ENCODE results near the gene GLYATL3. TPM values are rescaled to one million over a fixed set of nuclear protein-coding genes. Genes with fewer than 3 reads are reported as not detected.
"Not testable (repeated sequence)": the region's sequence is repeated elsewhere in the genome, so short reads cannot be mapped to it uniquely, and the experiment has no call there.

Gene GLYATL3
- total and polyA plus RNA-seq, 8 donors = not detected

DNA sequence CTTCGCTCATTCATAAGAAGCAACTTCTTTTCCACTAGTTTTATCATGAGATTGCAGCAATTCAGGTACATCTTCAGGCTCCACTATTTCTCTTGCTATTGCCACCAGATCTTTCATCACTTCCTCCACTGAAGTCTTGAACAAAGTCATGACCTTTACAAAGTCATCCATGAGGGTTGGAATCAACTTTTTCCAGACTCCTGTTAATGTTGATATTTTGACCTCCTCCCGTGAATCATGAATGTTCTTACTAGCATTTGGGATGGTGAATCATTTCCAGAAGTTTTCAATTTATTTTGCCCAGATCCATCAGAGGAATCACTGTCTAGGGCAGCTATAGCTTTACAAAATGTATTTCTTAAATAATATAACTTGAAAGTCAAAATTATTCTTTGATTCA lies 35.0 kb upstream of the GLYATL3 start:
- DNase-seq = no peak
- no peak overlapping the region for H3K4me3 ChIP-seq
- H3K36me3 ChIP-seq = no peaks in the 10 kb centered on the region
- WGBS, 5 donors = 93 to 98% (median 96%) methylated on average over 2 of the region's 2 CpGs
- TF ChIP-seq POLR2A (IDR thresholded peaks at IDR 0.05) = no peak
- TF ChIP-seq, protein P1, sequence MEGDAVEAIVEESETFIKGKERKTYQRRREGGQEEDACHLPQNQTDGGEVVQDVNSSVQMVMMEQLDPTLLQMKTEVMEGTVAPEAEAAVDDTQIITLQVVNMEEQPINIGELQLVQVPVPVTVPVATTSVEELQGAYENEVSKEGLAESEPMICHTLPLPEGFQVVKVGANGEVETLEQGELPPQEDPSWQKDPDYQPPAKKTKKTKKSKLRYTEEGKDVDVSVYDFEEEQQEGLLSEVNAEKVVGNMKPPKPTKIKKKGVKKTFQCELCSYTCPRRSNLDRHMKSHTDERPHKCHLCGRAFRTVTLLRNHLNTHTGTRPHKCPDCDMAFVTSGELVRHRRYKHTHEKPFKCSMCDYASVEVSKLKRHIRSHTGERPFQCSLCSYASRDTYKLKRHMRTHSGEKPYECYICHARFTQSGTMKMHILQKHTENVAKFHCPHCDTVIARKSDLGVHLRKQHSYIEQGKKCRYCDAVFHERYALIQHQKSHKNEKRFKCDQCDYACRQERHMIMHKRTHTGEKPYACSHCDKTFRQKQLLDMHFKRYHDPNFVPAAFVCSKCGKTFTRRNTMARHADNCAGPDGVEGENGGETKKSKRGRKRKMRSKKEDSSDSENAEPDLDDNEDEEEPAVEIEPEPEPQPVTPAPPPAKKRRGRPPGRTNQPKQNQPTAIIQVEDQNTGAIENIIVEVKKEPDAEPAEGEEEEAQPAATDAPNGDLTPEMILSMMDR (IDR thresholded peaks at IDR 0.05) = no peak
- TF ChIP-seq EP300 (IDR thresholded peaks at IDR 0.05) = no peak
- TF ChIP-seq POLR2AphosphoS5 (IDR thresholded peaks at IDR 0.05) = no peak
- no peaks in the 10 kb centered on the region for H3K9me3 ChIP-seq
- H3K4me1 ChIP-seq = peaks cover 12 to 49% (median 30%) of the 10 kb centered on the region in 4 donors
- H3K27ac ChIP-seq = no peak overlapping the region
- no peaks in the 10 kb centered on the region for H3K27me3 ChIP-seq
- intact Hi-C loops (cut with DNase I; ENCODE audit: low total_unique reads) = no loop called here

DNA sequence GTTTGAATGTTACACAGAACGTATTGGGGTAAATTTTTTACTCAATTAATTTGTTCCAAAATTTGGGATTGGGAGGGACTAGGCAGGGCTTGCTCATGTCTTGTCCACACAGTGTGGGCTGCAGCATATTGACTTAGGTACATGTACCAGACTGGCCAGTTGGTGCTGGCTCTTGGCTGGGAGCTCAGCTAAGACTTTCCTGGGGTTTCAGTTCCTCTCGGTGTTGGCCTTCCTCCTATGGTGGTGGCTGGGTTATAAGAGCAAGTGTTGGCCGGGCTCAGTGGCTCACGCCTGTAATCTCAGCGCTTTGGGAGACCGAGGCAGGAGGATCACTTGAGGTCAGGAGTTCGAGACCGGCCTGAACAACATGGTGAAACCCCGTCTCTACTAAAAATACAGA lies 31.7 kb upstream of the GLYATL3 start:
- 90 to 97% (median 96%) methylated on average over 9 of the region's 9 CpGs for WGBS, 5 donors
- Histone ChIP-seq H3K27me3 (no peaks in the 10 kb centered on the region), H3K4me1 (peaks cover 0 to 21% (median 12%) of the 10 kb centered on the region in 4 donors), H3K36me3 (peaks cover 0 to 19% (median 8%) of the 10 kb centered on the region in 4 donors), H3K9me3 (no peaks in the 10 kb centered on the region), H3K4me3 (no peak overlapping the region), H3K27ac (no peak overlapping the region)
- no peak for DNase-seq
- TF ChIP-seq POLR2A (IDR thresholded peaks at IDR 0.05) (no peak), EP300 (IDR thresholded peaks at IDR 0.05) (no peak)
- TF ChIP-seq, protein P1 (IDR thresholded peaks at IDR 0.05) = no peak
- intact Hi-C loops (cut with DNase I; ENCODE audit: low total_unique reads) = no loop called here

DNA sequence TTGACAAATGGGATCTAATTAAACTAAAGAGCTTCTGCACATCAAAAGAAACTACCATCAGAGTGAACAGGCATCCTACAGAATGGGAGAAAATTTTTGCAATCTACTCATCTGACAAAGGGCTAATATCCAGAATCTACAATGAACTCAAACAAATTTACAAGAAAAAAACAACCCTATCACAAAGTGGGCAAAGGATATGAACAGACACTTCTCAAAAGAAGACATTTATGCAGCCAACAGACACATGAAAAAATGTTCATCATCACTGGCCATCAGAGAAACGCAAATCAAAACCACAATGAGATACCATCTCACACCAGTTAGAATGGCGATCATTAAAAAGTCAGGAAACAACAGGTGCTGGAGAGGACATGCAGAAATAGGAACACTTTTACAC lies 23.2 kb upstream of the GLYATL3 start:
- H3K4me1 ChIP-seq; H3K27ac ChIP-seq; DNase-seq; H3K27me3 ChIP-seq; H3K9me3 ChIP-seq; intact Hi-C loops (cut with DNase I; ENCODE audit: low total_unique reads); H3K4me3 ChIP-seq: not testable (repeated sequence)
- peaks cover 0 to 33% (median 27%) of the 10 kb centered on the region in 4 donors for H3K36me3 ChIP-seq
- 80 to 95% (median 81%) methylated on average over 2 of the region's 2 CpGs for WGBS, 5 donors

DNA sequence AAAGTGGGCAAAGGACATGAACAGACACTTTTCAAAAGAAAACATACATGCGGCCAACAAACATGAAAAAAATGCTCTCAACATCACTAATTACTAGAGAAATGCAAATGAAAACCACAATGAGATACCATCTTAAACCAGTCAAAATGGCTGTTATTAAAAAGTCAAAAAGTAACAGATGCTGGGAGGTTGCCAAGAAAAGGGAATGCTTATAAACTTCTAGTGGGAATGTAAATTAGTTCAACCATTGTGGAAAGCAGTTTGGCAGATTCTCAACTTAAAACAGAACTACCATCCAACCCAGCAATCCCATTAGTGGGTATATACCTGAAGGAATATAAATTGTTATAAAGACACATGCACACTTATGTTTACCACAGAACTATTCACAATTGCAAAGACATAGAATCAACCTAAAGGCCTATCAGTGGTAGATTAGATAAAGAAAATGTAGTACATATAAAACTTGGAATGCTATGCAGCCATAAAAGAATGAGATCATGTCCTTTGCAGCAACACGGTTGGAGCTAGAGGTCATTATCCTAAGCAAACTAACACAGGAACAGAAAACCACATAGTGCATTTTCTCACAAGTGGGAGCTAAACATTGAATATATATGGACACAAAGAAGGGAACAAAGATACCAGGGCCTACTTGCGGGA lies 20.3 kb upstream of the GLYATL3 start:
- peak in 1 of 2 donors; percentile 4 for DNase-seq
- no peak for TF ChIP-seq POLR2AphosphoS5 (IDR thresholded peaks at IDR 0.05)
- TF ChIP-seq POLR2A (IDR thresholded peaks at IDR 0.05) = no peak
- TF ChIP-seq, protein P1 (IDR thresholded peaks at IDR 0.05) = no peak
- TF ChIP-seq EP300 (IDR thresholded peaks at IDR 0.05) = no peak
- H3K27ac ChIP-seq = no peak overlapping the region
- intact Hi-C loops (cut with DNase I; ENCODE audit: low total_unique reads) = no loop called here
- H3K4me1 ChIP-seq = no peaks in the 10 kb centered on the region
- 65 to 82% (median 73%) methylated on average over 3 of the region's 3 CpGs for WGBS, 5 donors
- H3K36me3 ChIP-seq = peaks cover 0 to 28% (median 14%) of the 10 kb centered on the region in 4 donors
- no peaks in the 10 kb centered on the region for H3K27me3 ChIP-seq
- H3K9me3 ChIP-seq = no peaks in the 10 kb centered on the region
- no peak overlapping the region for H3K4me3 ChIP-seq

DNA sequence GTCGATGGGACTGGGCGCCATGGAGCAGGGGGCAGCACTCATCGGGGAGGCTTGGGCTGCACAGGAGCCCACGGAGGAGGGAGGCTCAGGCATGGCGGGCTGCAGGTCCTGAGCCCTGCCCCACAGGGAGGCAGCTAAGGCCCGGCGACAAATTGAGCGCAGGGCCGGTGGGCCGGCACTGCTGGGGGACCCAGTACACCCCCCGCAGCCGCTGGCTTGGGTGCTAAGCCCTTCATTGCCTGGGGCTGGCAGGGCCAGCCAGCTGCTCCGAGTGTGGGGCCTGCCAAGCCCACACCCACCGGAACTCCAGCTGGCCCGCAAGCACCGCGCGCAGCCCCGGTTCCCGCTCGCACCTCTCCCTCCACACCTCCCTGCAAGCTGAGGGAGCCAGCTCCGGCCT lies 17.9 kb upstream of the GLYATL3 start:
- intact Hi-C loops (cut with DNase I; ENCODE audit: low total_unique reads); H3K27ac ChIP-seq; H3K27me3 ChIP-seq; H3K4me3 ChIP-seq; H3K9me3 ChIP-seq; DNase-seq; H3K4me1 ChIP-seq: not testable (repeated sequence)
- peaks cover 0 to 24% (median 15%) of the 10 kb centered on the region in 4 donors for H3K36me3 ChIP-seq
- 93 to 100% (median 99%) methylated on average over 3 to 21 of the region's 22 CpGs for WGBS, 5 donors

DNA sequence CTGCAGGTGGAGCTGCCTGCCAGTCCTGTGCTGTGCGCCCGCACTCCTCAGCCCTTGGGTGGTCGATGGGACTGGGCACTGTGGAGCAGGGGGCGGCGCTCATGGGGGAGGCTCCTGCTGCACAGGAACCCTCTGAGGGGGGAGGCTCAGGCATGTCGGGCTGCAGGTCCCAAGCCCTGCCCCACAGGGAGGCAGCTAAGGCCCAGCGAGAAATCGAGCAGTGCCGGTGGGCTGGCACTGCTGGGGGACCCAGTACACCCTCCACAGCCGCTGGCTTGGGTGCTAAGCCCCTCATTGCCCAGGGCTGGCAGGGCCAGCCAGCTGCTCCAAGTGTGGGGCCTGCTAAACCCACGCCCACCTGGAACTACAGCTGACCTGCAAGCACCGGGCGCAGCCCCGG lies 16.3 kb upstream of the GLYATL3 start:
- 91 to 96% (median 93%) methylated on average over 8 to 14 of the region's 14 CpGs for WGBS, 5 donors
- peaks cover 0 to 28% (median 19%) of the 10 kb centered on the region in 4 donors for H3K36me3 ChIP-seq
- H3K27ac ChIP-seq; H3K9me3 ChIP-seq; intact Hi-C loops (cut with DNase I; ENCODE audit: low total_unique reads); H3K4me1 ChIP-seq; H3K27me3 ChIP-seq; H3K4me3 ChIP-seq; DNase-seq: not testable (repeated sequence)
